GM21723 (cell line): ENCODE measurements around the gene OR9Q2.
"Not testable (repeated sequence)": the region's sequence is repeated elsewhere in the genome, so short reads cannot be mapped to it uniquely, and the experiment has no call there.

ENCODE experiments used
- ATAC-seq: cut with Tn5 transposase; IDR thresholded peaks from one replicate; pipeline ENCODE4 v1.9.1; 2021; ENCODE audit warnings: mild to moderate bottlenecking, moderate library complexity; ENCODE audit not compliant: unreplicated experiment

The OR9Q2 gene, protein sequence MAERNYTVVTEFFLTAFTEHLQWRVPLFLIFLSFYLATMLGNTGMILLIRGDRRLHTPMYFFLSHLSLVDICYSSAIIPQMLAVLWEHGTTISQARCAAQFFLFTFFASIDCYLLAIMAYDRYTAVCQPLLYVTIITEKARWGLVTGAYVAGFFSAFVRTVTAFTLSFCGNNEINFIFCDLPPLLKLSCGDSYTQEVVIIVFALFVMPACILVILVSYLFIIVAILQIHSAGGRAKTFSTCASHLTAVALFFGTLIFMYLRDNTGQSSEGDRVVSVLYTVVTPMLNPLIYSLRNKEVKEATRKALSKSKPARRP

DNA sequence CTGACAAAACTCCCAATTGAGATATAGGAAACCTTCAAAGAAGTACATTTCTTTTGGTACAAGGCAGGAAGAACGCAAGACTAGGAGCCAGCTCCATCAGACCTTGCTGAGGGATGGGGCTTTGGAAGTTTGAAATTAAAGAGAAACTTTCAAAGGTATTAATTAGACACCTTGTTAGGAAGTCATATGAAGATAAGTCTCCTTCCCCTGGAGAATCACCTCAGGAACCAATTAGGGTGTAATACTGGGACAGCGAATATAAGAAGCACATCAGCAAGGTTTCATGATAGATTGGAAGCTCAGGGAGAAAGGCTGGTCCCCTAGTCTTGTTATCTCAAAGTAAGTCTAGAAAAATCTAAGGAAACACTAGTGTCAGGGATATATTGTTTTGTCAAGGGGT is at the start of gene OR9Q2:
TSS of gene OR9Q2 (plus strand) at position 301 of the 400 bp plus-strand sequence. CDS start 1,421 bp downstream, outside the sequence.
- no peak for ATAC-seq

- ATAC-seq: no peak
These were observed 46.1 kb upstream of the OR9Q2 start for GRCh38 chr11:58142761-58143160.

- ATAC-seq: no peak
These were observed 36.1 kb upstream of the OR9Q2 start for GRCh38 chr11:58152781-58153180.

GRCh38 chr11:58164389-58164788 is 24.5 kb upstream of the OR9Q2 start:
- no peak for ATAC-seq

DNA sequence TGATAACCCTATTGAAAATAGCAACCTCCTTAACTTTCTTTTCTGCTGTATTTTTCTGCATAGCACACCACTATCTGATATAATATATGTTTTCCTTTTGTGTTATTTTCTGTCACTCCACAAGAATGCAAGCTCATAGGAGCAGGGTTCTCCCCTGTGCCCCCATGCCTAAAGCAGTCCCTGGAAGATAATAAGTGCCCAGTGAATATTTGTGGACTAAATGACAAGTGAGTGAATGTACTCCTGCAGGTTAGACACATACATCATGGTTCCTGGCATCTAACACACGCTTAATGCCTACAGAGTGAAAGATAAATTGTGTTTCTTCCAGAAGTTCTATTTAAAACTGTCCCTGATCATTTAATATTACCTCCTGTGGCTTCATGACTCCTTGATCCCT is 23.9 kb upstream of the OR9Q2 start:
- no peak for ATAC-seq

- no peak for ATAC-seq
These were observed 23.3 kb upstream of the OR9Q2 start for GRCh38 chr11:58165504-58166106.

GRCh38 chr11:58177409-58178054 is 11.3 kb upstream of the OR9Q2 start:
- ATAC-seq: no peak

- ATAC-seq: no peak
These were observed 10.4 kb upstream of the OR9Q2 start for GRCh38 chr11:58178444-58178843.

DNA sequence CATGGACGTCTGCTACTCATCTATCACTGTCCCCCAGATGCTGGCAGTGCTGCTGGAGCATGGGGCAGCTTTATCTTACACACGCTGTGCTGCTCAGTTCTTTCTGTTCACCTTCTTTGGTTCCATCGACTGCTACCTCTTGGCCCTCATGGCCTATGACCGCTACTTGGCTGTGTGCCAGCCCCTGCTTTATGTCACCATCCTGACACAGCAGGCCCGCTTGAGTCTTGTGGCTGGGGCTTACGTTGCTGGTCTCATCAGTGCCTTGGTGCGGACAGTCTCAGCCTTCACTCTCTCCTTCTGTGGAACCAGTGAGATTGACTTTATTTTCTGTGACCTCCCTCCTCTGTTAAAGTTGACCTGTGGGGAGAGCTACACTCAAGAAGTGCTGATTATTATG is 9.2 kb upstream of the OR9Q2 start:
- no peak for ATAC-seq

- no peak for ATAC-seq
These were observed 1.9 kb upstream of the OR9Q2 start for GRCh38 chr11:58186938-58187337.

GRCh38 chr11:58192229-58192628 is 3.4 kb downstream of the OR9Q2 start:
- ATAC-seq: no peak

DNA sequence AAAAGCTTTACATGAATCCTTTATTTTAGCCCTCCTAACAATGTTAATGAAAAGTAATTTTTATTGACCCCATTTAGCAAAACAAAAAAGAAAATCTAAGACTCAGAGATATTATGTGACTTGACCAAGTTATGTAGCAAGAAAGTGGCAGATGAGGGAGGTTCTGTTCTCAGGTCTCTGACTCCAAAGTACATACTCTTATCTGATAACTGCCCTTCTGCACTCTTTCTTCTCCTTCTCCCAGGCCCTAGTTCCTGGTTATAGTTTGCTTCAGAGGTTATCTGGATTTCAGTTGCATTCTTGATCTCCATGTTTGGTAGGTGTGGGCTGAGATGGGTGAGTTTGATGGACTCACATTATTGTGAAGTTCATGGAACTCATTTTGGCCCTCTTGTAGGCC is 4.5 kb downstream of the OR9Q2 start:
- no peak for ATAC-seq

DNA sequence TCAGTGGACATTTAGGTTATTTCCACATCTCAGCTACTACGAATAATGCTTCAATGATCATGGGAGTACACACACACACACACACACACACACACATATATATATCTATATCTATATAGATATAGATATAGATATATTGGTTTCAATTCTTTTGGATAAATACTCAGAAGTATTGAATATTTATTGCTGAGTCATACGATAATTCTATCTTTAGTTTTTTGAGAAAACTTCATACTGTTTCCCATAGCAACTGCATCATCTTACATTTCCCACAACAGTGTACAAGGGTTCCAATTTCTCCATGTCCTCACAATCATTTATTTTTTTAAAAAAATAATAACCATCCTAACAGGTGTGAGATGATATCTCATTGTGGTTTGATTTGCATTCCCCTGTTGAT is 7.1 kb downstream of the OR9Q2 start:
- no peak for ATAC-seq

DNA sequence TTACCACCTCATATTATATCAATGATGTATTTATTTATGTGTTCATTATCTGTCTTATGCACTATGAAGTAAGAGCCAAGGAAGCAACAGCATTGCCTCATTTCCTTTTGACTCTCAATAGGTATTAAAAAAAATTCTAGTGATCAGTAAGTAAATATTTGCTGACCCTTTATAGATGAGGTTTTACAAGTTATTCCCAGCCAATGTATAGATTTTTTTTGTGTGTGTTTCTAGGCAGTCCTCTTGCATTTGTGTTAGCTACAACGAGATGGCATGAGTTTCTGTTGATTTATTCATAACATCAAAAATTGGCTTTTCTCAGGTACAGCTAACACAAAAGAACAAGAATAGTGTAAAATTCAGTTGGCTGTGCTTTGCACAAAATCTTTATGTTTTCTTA is 10.4 kb downstream of the OR9Q2 start:
- no peak for ATAC-seq

GRCh38 chr11:58204042-58204441 is 15.2 kb downstream of the OR9Q2 start, which contains the start of gene OR1S2:
Gene OR1S2, minus strand, starts transcription at chr11:58204142. Its CDS starts 0 bp downstream, at chr11:58204142.
- no peak for ATAC-seq

DNA sequence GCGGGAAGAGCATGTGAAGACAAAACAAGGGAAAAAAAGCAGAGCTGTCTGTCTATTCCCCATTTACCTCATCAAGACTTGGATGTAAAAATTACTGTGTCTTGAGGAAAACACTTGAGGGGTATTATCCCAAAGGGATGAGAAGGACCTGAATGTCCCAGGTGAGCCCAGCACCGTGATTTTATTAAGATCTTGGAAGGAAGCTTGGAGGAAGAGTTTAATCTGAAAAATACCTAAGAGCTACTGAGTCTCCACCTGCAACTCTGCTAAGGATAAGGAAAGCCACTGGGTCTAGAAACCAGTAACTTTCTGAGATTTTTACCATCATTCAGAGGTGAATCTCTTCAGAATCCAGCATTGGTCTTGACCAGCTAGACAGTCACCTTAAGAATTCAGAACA is 23.6 kb downstream of the OR9Q2 start, which contains the start of gene OR1S1:
TSS of gene OR1S1 (plus strand) at position 301 of the 400 bp plus-strand sequence.
- not testable (repeated sequence) for ATAC-seq

DNA sequence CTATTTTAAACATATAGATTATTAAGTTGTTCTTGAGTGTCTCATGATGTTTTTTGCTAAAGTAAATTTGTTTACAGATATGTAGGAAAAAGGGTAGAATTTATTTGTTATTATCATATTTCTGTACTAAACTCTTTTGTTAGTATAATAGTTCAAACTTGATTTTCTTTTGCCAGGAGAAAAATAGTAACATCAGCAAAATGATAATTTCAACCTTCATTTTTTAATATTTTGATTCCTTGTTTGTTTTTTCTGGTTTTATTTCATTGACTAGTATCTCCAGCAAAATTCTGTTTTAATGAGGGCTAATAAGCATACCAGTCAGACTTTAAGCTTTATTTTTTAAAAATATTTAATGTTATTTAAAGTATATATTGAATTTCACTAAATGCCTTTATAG is 27.6 kb downstream of the OR9Q2 start:
- ATAC-seq: no peak

- no peak for ATAC-seq
These were observed 33.9 kb downstream of the OR9Q2 start for GRCh38 chr11:58222721-58223120.

GRCh38 chr11:58227956-58228615 is 39.2 kb downstream of the OR9Q2 start:
- no peak for ATAC-seq
